Pancreas (tissue), 10 donors: ENCODE results near the gene TST. TPM values are rescaled to one million over a fixed set of nuclear protein-coding genes. Genes with fewer than 3 reads are reported as not detected.

ENCODE experiments used
- ATAC-seq, 4 donors: fragments of 200-7000 bp; cut with Tn5 transposase; one replicate each; pipeline versions ENCODE4 v1.8.0 to v1.9.1; 2020; ENCODE audit warnings: mild to moderate bottlenecking in 4 of 4, moderate library complexity in 4 of 4
- DNase-seq, 6 donors: peaks; one replicate each; pipeline ENCODE4 v3.0.0-alpha.2; 2020
- FAIRE-seq: peaks from 2 replicates; lab custom pipeline; 2012; peaks lifted over from hg19 to GRCh38; lab: Jason Lieb, UNC
- H3K27ac ChIP-seq, 4 donors: fragments of 200-600 bp; sonication (generic); 1 replicate in 3 of 4; 2 replicates in 1 of 4; pipeline versions ENCODE4 v1.5.0 to v1.8.0; 2020
- H3K27me3 ChIP-seq, 4 donors: fragments of 200-600 bp; one replicate each; pipeline ENCODE4 v1.8.0; 2021
- H3K36me3 ChIP-seq, 3 donors: fragments of 200-600 bp; sonication (generic) in 1 of 3; one replicate each; pipeline versions ENCODE4 v1.5.0 to v1.8.0; 2020 to 2021
- H3K4me1 ChIP-seq, 3 donors: fragments of 200-600 bp; one replicate each; pipeline ENCODE4 v1.8.0; 2021
- H3K4me3 ChIP-seq, 4 donors: fragments of 200-600 bp; sonication (generic) in 2 of 4; one replicate each; pipeline versions ENCODE4 v1.5.0 to v1.8.0; 2020 to 2021
- H3K9me3 ChIP-seq, 4 donors: fragments of 200-600 bp; one replicate each; pipeline ENCODE4 v1.8.0; 2021
- CTCF ChIP-seq, 4 donors: fragments of 200-600 bp; sonication (generic) in 3 of 4; IDR thresholded peaks; one replicate each; pipeline versions ENCODE4 v1.5.0 to v1.8.0; 2021; ENCODE audit warnings: antibody characterized with exemption in 4 of 4
- WGBS, 2 donors: extraction: QIAGEN DNeasy Blood & Tissue Kit; methylation state at CpG; one replicate each; pipeline ENCODE4 v1.1.7; 2013; 5-methylcytosine and 5-hydroxymethylcytosine counted together
- intact Hi-C, 3 donors: fragments of 100-400 bp; cut with DNase I; formaldehyde crosslinking; loops; one replicate each; pipeline versions ENCODE4 v1.11.1 to v1.14.2; 2022
- polyA plus RNA-seq, 2 donors: library from polyadenylated mRNA; stranded (reverse); fragments of 200-250 nt; gene quantifications; one replicate each; pipeline ENCODE4 v1.2.3, GENCODE V29; 2013
- total RNA-seq, 6 donors: library from RNA; stranded (reverse); fragmentation: NEBNext Ultra II Directional in 4 of 6; extraction: Animal tissue kit (Norgen Biotek cat#: 25700) in 4 of 6; gene quantifications; one replicate each; pipeline versions ENCODE4 v1.2.1 to v1.2.4, GENCODE V29; 2021 to 2023
- donor health status: healthy with polysubstance abuse.
- donor health status: DM: no; HTN: no; CAD: no; lungs with moderate emphysema.
- donor health status: DM: no; HTN: no; CAD: no.
- donor health status: control.
- donor health status: control.
- donor health status: Bipolar disorder and iron deficiency.
- donor health status: DM: yes; HTN: yes; CAD: no.
- donor health status: DM: no; HTN: no; CAD: no.
- donor health status: DM: no; HTN: no; CAD: no.
- donor health status: DM: yes; HTN: yes; CAD: no.

TST gene
- total and polyA plus RNA-seq, 8 donors, result 22.9 to 52.3 (median 37.6) TPM

- Histone ChIP-seq H3K9me3 (no peaks in the 10 kb centered on the region), H3K4me3 (no peak overlapping the region), H3K4me1 (peaks cover 10 to 34% (median 10%) of the 10 kb centered on the region in 3 donors), H3K36me3 (peaks cover 0 to 30% (median 6%) of the 10 kb centered on the region in 3 donors), H3K27ac (peak overlapping the region in 1 of 4 donors; percentile 27), H3K27me3 (no peaks in the 10 kb centered on the region)
- DNase-seq (no peak), ATAC-seq (peak in 3 of 4 donors; percentile 18 to 67 (median 30)), FAIRE-seq (no peak)
- WGBS, 2 donors, result 60 to 81% methylated on average over 10 of the region's 10 CpGs
- no peak for TF ChIP-seq CTCF (IDR thresholded peaks at IDR 0.05)
- intact Hi-C loops, result no loop called here
Observed at GRCh38 chr22:37025500-37026070, 6.3 kb upstream of the TST start.

GRCh38 chr22:37024339-37025157 is 5.3 kb upstream of the TST start:
- no peak overlapping the region for H3K27ac ChIP-seq
- peaks cover 0 to 23% (median 4%) of the 10 kb centered on the region in 3 donors for H3K36me3 ChIP-seq
- no peaks in the 10 kb centered on the region for H3K27me3 ChIP-seq
- DNase-seq (peak in 1 of 6 donors; percentile 29), FAIRE-seq (no peak), ATAC-seq (no peak)
- no peaks in the 10 kb centered on the region for H3K9me3 ChIP-seq
- peaks cover 11 to 35% (median 12%) of the 10 kb centered on the region in 3 donors for H3K4me1 ChIP-seq
- no peak for TF ChIP-seq CTCF (IDR thresholded peaks at IDR 0.05)
- H3K4me3 ChIP-seq, result no peak overlapping the region
- intact Hi-C loops, result no loop called here
- WGBS, 2 donors, result 91% methylated on average over 71 of the region's 71 CpGs

GRCh38 chr22:37023743-37024338 is 4.6 kb upstream of the TST start:
- no peak for FAIRE-seq
- peaks cover 0 to 17% (median 0%) of the 10 kb centered on the region in 3 donors for H3K36me3 ChIP-seq
- no peak overlapping the region for H3K27ac ChIP-seq
- no peaks in the 10 kb centered on the region for H3K27me3 ChIP-seq
- intact Hi-C loops, result no loop called here
- ATAC-seq, result no peak
- H3K4me3 ChIP-seq, result no peak overlapping the region
- no peak for TF ChIP-seq CTCF (IDR thresholded peaks at IDR 0.05)
- DNase-seq, result peak in 1 of 6 donors; percentile 34
- H3K4me1 ChIP-seq, result peaks cover 11 to 35% (median 12%) of the 10 kb centered on the region in 3 donors
- no peaks in the 10 kb centered on the region for H3K9me3 ChIP-seq
- WGBS, 2 donors, result 92 to 94% methylated on average over 30 to 34 of the region's 34 CpGs

GRCh38 chr22:37022483-37023337 is 3.5 kb upstream of the TST start:
- H3K4me3 ChIP-seq, result no peak overlapping the region
- peak overlapping the region in 1 of 4 donors; percentile 3 for H3K27ac ChIP-seq
- intact Hi-C loops, result no loop called here
- H3K4me1 ChIP-seq, result peaks cover 17 to 42% (median 19%) of the 10 kb centered on the region in 3 donors
- TF ChIP-seq CTCF (IDR thresholded peaks at IDR 0.05), result no peak
- H3K27me3 ChIP-seq, result no peaks in the 10 kb centered on the region
- WGBS, 2 donors, result 57 to 62% methylated on average over 16 of the region's 16 CpGs
- peaks cover 0 to 14% (median 0%) of the 10 kb centered on the region in 3 donors for H3K36me3 ChIP-seq
- DNase-seq, result no peak
- no peak for ATAC-seq
- FAIRE-seq, result no peak
- no peaks in the 10 kb centered on the region for H3K9me3 ChIP-seq
